ENCODE data around the gene IHH. TPM values are rescaled to one million over a fixed set of nuclear protein-coding genes. Genes with fewer than 3 reads are reported as not detected.

IHH gene
- total RNA-seq, 1 experiment from 2014 or later, result not detected

DNA sequence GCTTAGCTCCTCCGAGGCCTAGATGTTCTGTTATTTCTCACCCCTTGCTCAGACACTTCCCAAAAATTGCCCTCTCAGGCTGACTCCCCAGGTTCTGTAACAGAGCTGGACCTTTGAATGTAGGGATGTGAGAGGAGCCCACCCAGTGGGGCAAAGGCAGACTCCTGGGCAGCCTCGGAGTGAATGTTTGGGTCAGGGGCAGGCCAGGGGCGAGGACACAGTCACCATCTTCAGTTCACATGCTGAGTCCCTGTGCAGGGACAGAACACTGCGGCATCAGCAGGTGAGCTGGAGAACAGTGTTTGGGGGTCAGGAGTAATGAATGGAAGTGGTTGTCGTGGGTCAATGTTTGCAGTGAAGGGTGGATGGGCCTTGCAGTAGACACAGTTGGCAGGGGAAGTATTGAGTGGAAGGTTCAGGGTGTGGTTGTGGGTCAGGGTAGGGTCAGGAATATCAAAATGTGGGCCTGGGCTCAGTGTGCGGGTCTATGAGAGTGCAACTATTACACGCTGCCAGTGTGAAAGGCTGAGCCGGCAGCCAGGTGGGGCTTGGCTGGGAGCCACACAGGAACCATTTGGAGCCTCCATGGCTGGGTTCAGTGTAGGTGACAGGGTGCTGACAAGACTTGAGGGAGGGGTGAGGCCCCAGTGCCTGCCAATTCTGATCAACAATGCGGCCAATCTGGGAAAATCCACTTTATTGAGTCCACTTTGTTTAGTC is 4.4 kb downstream of the IHH start:
- Histone ChIP-seq H3K27me3 (ENCODE audit: insufficient read depth, low read length) (peaks cover 51% of the 10 kb centered on the region), H3K56ac (ENCODE audit: insufficient read length, low read depth, low read length) (no peak overlapping the region), H4K5ac (ENCODE audit: insufficient read length, low read depth, low read length) (no peak overlapping the region), H3K23me2 (ENCODE audit: insufficient read length, low read depth, low read length, poor library complexity, severe bottlenecking) (peaks cover 3% of the 10 kb centered on the region), H4K91ac (ENCODE audit: insufficient read length, low read depth, low read length) (no peak overlapping the region), H2BK20ac (ENCODE audit: low read depth, low read length, poor library complexity, severe bottlenecking) (no peak overlapping the region), H2BK15ac (ENCODE audit: low read depth, low read length) (no peak overlapping the region), H3K9me3 (ENCODE audit: control insufficient read depth, low read depth, low read length) (no peaks in the 10 kb centered on the region), H3K4ac (ENCODE audit: low read depth, low read length) (no peak overlapping the region), H2AK5ac (ENCODE audit: insufficient read length, low read length) (no peak overlapping the region), H2BK12ac (ENCODE audit: insufficient read length, low read depth, low read length) (no peak overlapping the region), H3K9ac (ENCODE audit: extremely low read depth, insufficient read length, low read length) (no peak overlapping the region), H3K14ac (ENCODE audit: insufficient read depth, low read length) (no peak overlapping the region), H3K4me2 (ENCODE audit: insufficient read depth, insufficient read length, low read length) (no peak overlapping the region), H3K23ac (ENCODE audit: insufficient read length, low read depth, low read length) (no peak overlapping the region), H3T11ph (ENCODE audit: low read length) (no peak overlapping the region), H3K79me2 (ENCODE audit: insufficient read depth, low read length) (no peaks in the 10 kb centered on the region), H4K8ac (replicated peaks; ENCODE audit: insufficient read length, low read depth, low read length) (no peak overlapping the region), H2AFZ (ENCODE audit: low read length) (no peak overlapping the region), H3K27ac (ENCODE audit: insufficient read length, low read depth, low read length) (no peak overlapping the region), H2BK5ac (ENCODE audit: insufficient read length, low read length) (no peak overlapping the region), H4K20me1 (ENCODE audit: control insufficient read depth, insufficient read depth, insufficient read length) (no peaks in the 10 kb centered on the region), H3K79me1 (ENCODE audit: insufficient read depth, low read depth, low read length, poor library complexity, severe bottlenecking) (no peaks in the 10 kb centered on the region), H2BK120ac (ENCODE audit: low read depth, low read length, poor library complexity, severe bottlenecking) (no peak overlapping the region), H3K18ac (ENCODE audit: insufficient read length, low read depth, low read length) (no peak overlapping the region), H3K4me1 (ENCODE audit: insufficient read depth, low read length) (no peaks in the 10 kb centered on the region)
- no peak for DNase-seq
- Mint-ChIP-seq H3K27ac (no peak overlapping the region), H3K4me3 (peak overlapping the region in 1 of 2 experiments; percentile 64; a peak in 2 of 5 replicates), H3K4me1 (peaks cover 11 to 19% of the 10 kb centered on the region in 2 experiments), H3K36me3 (ENCODE audit: insufficient read depth in 1 of 3, low read depth in 3 of 3) (no peaks in the 10 kb centered on the region), H3K27me3 (ENCODE audit: low read depth) (peaks cover 91% of the 10 kb centered on the region), H3K9me3 (peaks cover 0 to under 1% of the 10 kb centered on the region in 2 experiments; a peak in 2 of 5 replicates)
- TF ChIP-seq CTCF (conservative IDR thresholded peaks at IDR 0.05), result no peak
- no CpG with 5 or more reads among the region's 9 CpGs for WGBS (ENCODE audit: extremely low coverage, insufficient read length, low lambda C conversion rate)
